ENCODE measurements around the gene YBX3. TPM values are rescaled to one million over a fixed set of nuclear protein-coding genes. Genes with fewer than 3 reads are reported as not detected.

Gene YBX3
- total RNA-seq, 2 donors from 2014 or later = 612 to 1,061 TPM

DNA sequence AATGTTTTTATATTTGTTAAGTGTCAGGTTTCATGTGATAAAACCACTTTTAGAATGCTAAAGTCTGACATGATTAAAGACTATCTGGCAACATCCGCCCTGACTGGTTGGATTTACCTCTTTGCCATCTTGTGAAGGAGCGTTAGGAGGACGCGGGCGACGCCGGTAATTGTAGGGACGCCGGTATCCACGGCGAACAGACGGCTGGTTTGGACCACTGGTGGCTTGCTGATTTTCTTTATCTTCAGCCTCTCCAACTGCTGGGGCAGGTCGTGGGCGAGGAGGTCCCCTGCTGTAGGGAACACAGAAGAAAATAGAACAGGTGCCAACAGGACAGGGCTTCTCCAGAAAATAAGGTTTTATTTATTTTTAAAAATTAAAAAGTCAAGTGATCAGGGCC is 21.3 kb downstream of the YBX3 start:
- H3K9me3 ChIP-seq = no peaks in the 10 kb centered on the region
- no peak for DNase-seq (ENCODE audit: low spot score)
- peaks cover 90% of the 10 kb centered on the region for H3K36me3 ChIP-seq
- no peak overlapping the region for H3K27ac ChIP-seq
- no peaks in the 10 kb centered on the region for H3K27me3 ChIP-seq
- no peak for TF ChIP-seq CTCF (IDR thresholded peaks at IDR 0.05)
- H3K4me3 ChIP-seq = no peak overlapping the region
- H3K4me1 ChIP-seq = peaks cover 0 to 22% of the 10 kb centered on the region in 2 donors

DNA sequence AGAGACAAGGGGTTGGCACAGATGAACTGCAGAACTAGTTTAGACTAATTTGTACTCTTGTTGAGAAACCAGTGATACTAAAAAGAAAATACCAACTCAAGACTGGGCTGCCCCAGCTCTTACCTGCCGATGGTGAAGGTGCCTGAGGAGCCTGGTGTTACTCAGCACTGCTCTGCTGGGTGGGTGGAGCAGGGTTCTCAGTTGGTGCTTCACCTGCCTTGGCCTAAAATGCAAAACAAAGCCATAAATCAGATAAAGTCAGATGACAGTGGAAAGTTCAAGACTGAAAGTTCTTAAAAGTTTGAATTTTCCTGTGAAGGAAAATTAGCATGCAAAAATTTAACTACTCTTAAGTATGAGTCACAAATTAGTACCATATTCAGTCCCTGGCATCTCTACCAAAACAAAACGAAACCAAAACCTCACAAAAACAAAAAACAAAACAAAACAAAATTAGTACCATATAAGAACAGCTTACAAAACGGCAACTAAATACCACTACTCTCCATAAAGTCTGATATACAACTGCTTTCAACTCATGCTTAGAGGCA is 21.9 kb downstream of the YBX3 start:
- Histone ChIP-seq H3K4me3 (no peak overlapping the region), H3K9me3 (no peaks in the 10 kb centered on the region), H3K4me1 (peaks cover 0 to 17% of the 10 kb centered on the region in 2 donors), H3K27me3 (no peaks in the 10 kb centered on the region), H3K36me3 (peaks cover 84% of the 10 kb centered on the region), H3K27ac (no peak overlapping the region)
- TF ChIP-seq CTCF (IDR thresholded peaks at IDR 0.05) = no peak
- DNase-seq (ENCODE audit: low spot score) = no peak

GRCh38 chr12:10700581-10700980 is 22.5 kb downstream of the YBX3 start:
- no peaks in the 10 kb centered on the region for H3K9me3 ChIP-seq
- no peak for DNase-seq (ENCODE audit: low spot score)
- TF ChIP-seq CTCF (IDR thresholded peaks at IDR 0.05) = no peak
- H3K36me3 ChIP-seq = peaks cover 82% of the 10 kb centered on the region
- H3K27me3 ChIP-seq = no peaks in the 10 kb centered on the region
- no peak overlapping the region for H3K27ac ChIP-seq
- H3K4me3 ChIP-seq = no peak overlapping the region
- H3K4me1 ChIP-seq = peaks cover 0 to 11% of the 10 kb centered on the region in 2 donors

GRCh38 chr12:10697862-10698261 is 25.3 kb downstream of the YBX3 start:
- no peaks in the 10 kb centered on the region for H3K9me3 ChIP-seq
- DNase-seq (ENCODE audit: low spot score) = no peak
- no peak overlapping the region for H3K4me3 ChIP-seq
- no peaks in the 10 kb centered on the region for H3K4me1 ChIP-seq
- TF ChIP-seq CTCF (IDR thresholded peaks at IDR 0.05) = no peak
- H3K27ac ChIP-seq = no peak overlapping the region
- no peaks in the 10 kb centered on the region for H3K27me3 ChIP-seq
- H3K36me3 ChIP-seq = peaks cover 60% of the 10 kb centered on the region

DNA sequence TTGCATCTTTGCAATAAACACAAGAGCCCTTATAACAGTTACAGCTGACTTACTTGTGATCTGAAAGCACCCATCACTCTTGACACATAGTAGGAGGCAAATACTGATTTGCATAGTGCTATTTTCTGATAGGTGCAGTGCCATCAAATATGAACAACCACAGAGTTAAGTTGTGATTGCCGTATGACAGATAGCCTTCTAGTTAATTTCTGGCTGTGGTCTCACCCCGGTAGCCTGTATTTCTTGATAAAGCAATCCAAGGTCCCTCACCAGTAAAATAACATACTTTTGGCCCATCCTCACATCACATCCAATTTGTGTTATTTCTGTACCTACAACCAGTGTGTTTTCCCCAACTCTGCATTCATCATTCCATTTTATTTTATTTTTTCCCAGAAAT is 26.0 kb downstream of the YBX3 start:
- H3K9me3 ChIP-seq = no peaks in the 10 kb centered on the region
- H3K36me3 ChIP-seq = peaks cover 53% of the 10 kb centered on the region
- TF ChIP-seq CTCF (IDR thresholded peaks at IDR 0.05) = no peak
- no peaks in the 10 kb centered on the region for H3K27me3 ChIP-seq
- H3K27ac ChIP-seq = no peak overlapping the region
- no peak overlapping the region for H3K4me3 ChIP-seq
- no peaks in the 10 kb centered on the region for H3K4me1 ChIP-seq
- no peak for DNase-seq (ENCODE audit: low spot score)

GRCh38 chr12:10690906-10691305 is 32.2 kb downstream of the YBX3 start:
- H3K4me3 ChIP-seq = no peak overlapping the region
- no peak for TF ChIP-seq CTCF (IDR thresholded peaks at IDR 0.05)
- no peaks in the 10 kb centered on the region for H3K36me3 ChIP-seq
- DNase-seq (ENCODE audit: low spot score) = no peak
- H3K27ac ChIP-seq = no peak overlapping the region
- H3K9me3 ChIP-seq = no peaks in the 10 kb centered on the region
- no peaks in the 10 kb centered on the region for H3K4me1 ChIP-seq
- no peaks in the 10 kb centered on the region for H3K27me3 ChIP-seq
